Measurements from ENCODE around the gene SOX6.

The SOX6 gene

GRCh38 chr11:16136792-16137390 lies 219.5 kb downstream of the SOX6 start:
- no peak for DNase-seq

- DNase-seq: no peak
Measured at GRCh38 chr11:16133867-16134266, 222.5 kb downstream of the SOX6 start.

GRCh38 chr11:16127732-16128131 lies 228.6 kb downstream of the SOX6 start:
- no peak for DNase-seq

- DNase-seq: no peak
Measured at GRCh38 chr11:16126362-16126761, 230.0 kb downstream of the SOX6 start.

GRCh38 chr11:16125796-16126195 lies 230.6 kb downstream of the SOX6 start:
- no peak for DNase-seq

GRCh38 chr11:16124390-16124789 lies 232.0 kb downstream of the SOX6 start:
- no peak for DNase-seq

GRCh38 chr11:16121853-16122252 lies 234.5 kb downstream of the SOX6 start:
- DNase-seq: no peak

GRCh38 chr11:16120008-16120407 lies 236.3 kb downstream of the SOX6 start:
- no peak for DNase-seq

- no peak for DNase-seq
Measured at GRCh38 chr11:16117989-16118756, 238.2 kb downstream of the SOX6 start.

GRCh38 chr11:16114978-16115871 lies 241.1 kb downstream of the SOX6 start:
- DNase-seq: no peak

GRCh38 chr11:16114431-16114830 lies 241.9 kb downstream of the SOX6 start:
- DNase-seq: no peak

- DNase-seq: peak; percentile 2
Measured at GRCh38 chr11:16111690-16112089, 244.7 kb downstream of the SOX6 start.

- no peak for DNase-seq
Measured at GRCh38 chr11:16110886-16111285, 245.5 kb downstream of the SOX6 start.

GRCh38 chr11:16099343-16099900 lies 256.9 kb downstream of the SOX6 start:
- DNase-seq: peak; percentile 3

GRCh38 chr11:16098526-16099205 lies 257.7 kb downstream of the SOX6 start:
- DNase-seq: no peak

- no peak for DNase-seq
Measured at GRCh38 chr11:16097543-16097942, 258.8 kb downstream of the SOX6 start.

GRCh38 chr11:16096336-16096735 lies 260.0 kb downstream of the SOX6 start:
- DNase-seq: peak; percentile 2

GRCh38 chr11:16095756-16096155 lies 260.6 kb downstream of the SOX6 start:
- DNase-seq: no peak

GRCh38 chr11:16093889-16094653 lies 262.3 kb downstream of the SOX6 start:
- DNase-seq: no peak

GRCh38 chr11:16091862-16092261 lies 264.5 kb downstream of the SOX6 start:
- peak; percentile 2 for DNase-seq

- DNase-seq: no peak
Measured at GRCh38 chr11:16089481-16089880, 266.9 kb downstream of the SOX6 start.

GRCh38 chr11:16088774-16089173 lies 267.6 kb downstream of the SOX6 start:
- no peak for DNase-seq
